Neuronal stem cell (in vitro differentiated cells): ENCODE measurements around the gene PGM1.

Source experiments
- DNase-seq: peaks from one replicate; pipeline ENCODE4 v3.0.0-alpha.2; 2013; ENCODE audit warnings: low spot score
- H2AFZ ChIP-seq: one replicate; pipeline ENCODE4 v1.6.1; 2013; ENCODE audit warnings: mild to moderate bottlenecking, low read length, inconsistent platforms
- H2AK5ac ChIP-seq: 2 replicates; pipeline ENCODE4 v1.6.1; 2013; ENCODE audit warnings: low read depth, mild to moderate bottlenecking, inconsistent platforms, low read length, moderate library complexity, mixed read lengths
- H2BK120ac ChIP-seq: 2 replicates; pipeline ENCODE4 v1.6.1; 2013; ENCODE audit warnings: low read depth, mild to moderate bottlenecking, inconsistent platforms, low read length, moderate library complexity, mixed read lengths
- H2BK12ac ChIP-seq: one replicate; pipeline ENCODE4 v1.6.1; 2013; ENCODE audit warnings: low read length, inconsistent platforms
- H2BK15ac ChIP-seq: 2 replicates; pipeline ENCODE4 v1.6.1; 2013; ENCODE audit warnings: mild to moderate bottlenecking, low read length, inconsistent platforms, mixed read lengths
- H2BK5ac ChIP-seq: one replicate; pipeline ENCODE4 v1.6.1; 2013; ENCODE audit warnings: inconsistent platforms, mild to moderate bottlenecking, low read length, moderate library complexity
- H3K14ac ChIP-seq: one replicate; pipeline ENCODE4 v1.6.1; 2013; ENCODE audit warnings: low read length, inconsistent platforms
- H3K18ac ChIP-seq: 2 replicates; pipeline ENCODE4 v1.6.1; 2013; ENCODE audit warnings: low read length, inconsistent platforms
- H3K23ac ChIP-seq: 2 replicates; pipeline ENCODE4 v1.6.1; 2013; ENCODE audit warnings: low read depth, mild to moderate bottlenecking, mixed read lengths, low read length, inconsistent platforms; ENCODE audit not compliant: poor library complexity
- H3K27ac ChIP-seq: replicated peaks from 3 replicates; pipeline ENCODE4 v1.5.1; 2013; ENCODE audit warnings: low read length, inconsistent platforms
- H3K27me3 ChIP-seq, 3 experiments: 2 replicates each; pipeline ENCODE4 v1.6.1; 2013; ENCODE audit warnings: low read length in 3 of 3, mild to moderate bottlenecking in 2 of 3, inconsistent platforms in 1 of 3, low read depth in 1 of 3, mixed read lengths in 1 of 3, moderate library complexity in 1 of 3; ENCODE audit not compliant: control insufficient read depth in 3 of 3, insufficient read depth in 3 of 3
- H3K36me3 ChIP-seq, 2 donors: replicated peaks in 1 of 2; 2 replicates each; pipeline ENCODE4 v1.6.1; 2013; ENCODE audit warnings: low read length in 2 of 2; ENCODE audit not compliant: control insufficient read depth in 2 of 2, insufficient read depth in 2 of 2
- H3K4ac ChIP-seq: 2 replicates; pipeline ENCODE4 v1.6.1; 2013; ENCODE audit warnings: inconsistent platforms, mild to moderate bottlenecking, low read length, moderate library complexity
- H3K4me1 ChIP-seq, 2 donors: 1 replicate in 1 of 2; 2 replicates in 1 of 2; pipeline ENCODE4 v1.6.1; 2013; ENCODE audit warnings: low read length in 2 of 2, low read depth in 1 of 2; ENCODE audit not compliant: control insufficient read depth in 2 of 2, insufficient read depth in 1 of 2
- H3K4me2 ChIP-seq: one replicate; pipeline ENCODE4 v1.6.1; 2013; ENCODE audit warnings: mild to moderate bottlenecking, low read length, inconsistent platforms; ENCODE audit not compliant: insufficient read depth, poor library complexity, severe bottlenecking
- H3K4me3 ChIP-seq, 2 donors: 2 replicates each; pipeline ENCODE4 v1.5.1; 2013; ENCODE audit warnings: low read length in 2 of 2, mild to moderate bottlenecking in 2 of 2, inconsistent platforms in 1 of 2, moderate library complexity in 1 of 2
- H3K79me1 ChIP-seq: one replicate; pipeline ENCODE4 v1.6.1; 2013; ENCODE audit warnings: low read depth, mild to moderate bottlenecking, inconsistent platforms, low read length, moderate library complexity
- H3K9ac ChIP-seq: one replicate; pipeline ENCODE4 v1.6.1; 2013; ENCODE audit warnings: mild to moderate bottlenecking, low read depth, low read length, inconsistent platforms; ENCODE audit not compliant: poor library complexity
- H3K9me3 ChIP-seq, 2 donors: replicated peaks in 1 of 2; 2 replicates each; pipeline versions ENCODE3 to v1.6.1; 2013; ENCODE audit warnings: low read length in 2 of 2, mild to moderate bottlenecking in 2 of 2, inconsistent platforms in 1 of 2, low read depth in 1 of 2, mixed read lengths in 1 of 2, moderate library complexity in 1 of 2; ENCODE audit not compliant: control insufficient read depth in 2 of 2, insufficient read depth in 1 of 2
- H4K8ac ChIP-seq: one replicate; pipeline ENCODE4 v1.6.1; 2013; ENCODE audit warnings: low read depth, mild to moderate bottlenecking, inconsistent platforms, low read length, moderate library complexity
- H4K91ac ChIP-seq: one replicate; pipeline ENCODE4 v1.6.1; 2013; ENCODE audit warnings: low read length, low read depth, mild to moderate bottlenecking, inconsistent platforms; ENCODE audit not compliant: poor library complexity
- WGBS, 2 donors: extraction: QIAGEN DNeasy Blood & Tissue Kit; methylation state at CpG; one replicate each; pipeline ENCODE4 v1.1.7; 2013; ENCODE audit warnings: missing lambda C conversion rate in 2 of 2, mixed read lengths in 1 of 2; ENCODE audit not compliant: insufficient read length in 2 of 2, insufficient replicate concordance in 1 of 2; ENCODE audit errors: extremely low coverage in 2 of 2; 5-methylcytosine and 5-hydroxymethylcytosine counted together

PGM1 gene

GRCh38 chr1:63632110-63632509, 38.9 kb downstream of the PGM1 start:
- no peak overlapping the region for H3K4me2 ChIP-seq
- no peak overlapping the region for H3K4me3 ChIP-seq
- no peak overlapping the region for H2BK5ac ChIP-seq
- H3K36me3 ChIP-seq: peaks cover 0 to 3% of the 10 kb centered on the region in 2 donors
- no peak overlapping the region for H4K91ac ChIP-seq
- WGBS, 2 donors: no CpG with 5 or more reads among the region's 5 CpGs
- H2BK12ac ChIP-seq: no peak overlapping the region
- no peak overlapping the region for H3K23ac ChIP-seq
- H2AK5ac ChIP-seq: no peak overlapping the region
- DNase-seq: no peak
- H3K9me3 ChIP-seq: no peaks in the 10 kb centered on the region
- H3K4ac ChIP-seq: no peak overlapping the region
- no peak overlapping the region for H2AFZ ChIP-seq
- no peak overlapping the region for H4K8ac ChIP-seq
- no peaks in the 10 kb centered on the region for H3K27me3 ChIP-seq
- H3K27ac ChIP-seq: no peak overlapping the region
- H3K4me1 ChIP-seq: peaks cover 0 to 3% of the 10 kb centered on the region in 2 donors
- H2BK15ac ChIP-seq: no peak overlapping the region
- H3K79me1 ChIP-seq: no peaks in the 10 kb centered on the region
- H2BK120ac ChIP-seq: no peak overlapping the region
- no peak overlapping the region for H3K9ac ChIP-seq
- no peak overlapping the region for H3K14ac ChIP-seq
- H3K18ac ChIP-seq: no peak overlapping the region

- Histone ChIP-seq H3K4me2 (no peak overlapping the region), H3K4me3 (no peak overlapping the region), H2AK5ac (no peak overlapping the region), H2BK15ac (no peak overlapping the region), H2BK120ac (no peak overlapping the region), H3K27me3 (no peaks in the 10 kb centered on the region), H3K36me3 (peaks cover 0 to 3% of the 10 kb centered on the region in 2 donors), H3K18ac (no peak overlapping the region), H3K23ac (no peak overlapping the region), H3K9me3 (no peaks in the 10 kb centered on the region), H4K8ac (no peak overlapping the region), H3K27ac (no peak overlapping the region), H2BK5ac (no peak overlapping the region), H2BK12ac (no peak overlapping the region), H3K79me1 (no peaks in the 10 kb centered on the region), H3K4ac (no peak overlapping the region), H3K9ac (no peak overlapping the region), H2AFZ (no peak overlapping the region), H3K4me1 (peaks cover 0 to 3% of the 10 kb centered on the region in 2 donors), H4K91ac (no peak overlapping the region), H3K14ac (no peak overlapping the region)
- DNase-seq: no peak
- WGBS, 2 donors: no CpG with 5 or more reads among the region's 4 CpGs
Measured at GRCh38 chr1:63633281-63633680, 40.1 kb downstream of the PGM1 start.

GRCh38 chr1:63634471-63634870, 41.3 kb downstream of the PGM1 start:
- no peak for DNase-seq
- Histone ChIP-seq H3K4me3 (no peak overlapping the region), H3K18ac (no peak overlapping the region), H4K8ac (no peak overlapping the region), H3K14ac (no peak overlapping the region), H3K27ac (peak overlapping the region; percentile 45), H3K4me2 (no peak overlapping the region), H3K4me1 (peaks cover 3 to 4% of the 10 kb centered on the region in 2 donors), H3K9ac (no peak overlapping the region), H2AFZ (no peak overlapping the region), H3K4ac (no peak overlapping the region), H2BK12ac (no peak overlapping the region), H4K91ac (no peak overlapping the region), H3K9me3 (no peaks in the 10 kb centered on the region), H3K27me3 (no peaks in the 10 kb centered on the region), H3K79me1 (no peaks in the 10 kb centered on the region), H2BK5ac (no peak overlapping the region), H3K36me3 (peaks cover 0 to 3% of the 10 kb centered on the region in 2 donors), H2AK5ac (no peak overlapping the region), H3K23ac (no peak overlapping the region), H2BK120ac (no peak overlapping the region), H2BK15ac (no peak overlapping the region)
- WGBS, 2 donors: no CpG with 5 or more reads among the region's 4 CpGs

- no peak overlapping the region for H3K18ac ChIP-seq
- DNase-seq: no peak
Measured at GRCh38 chr1:63635681-63636080, 42.5 kb downstream of the PGM1 start.

More at GRCh38 chr1:63635681-63636080, 42.5 kb downstream of the PGM1 start:
- H2AK5ac ChIP-seq: no peak overlapping the region
- peaks cover 0 to 3% of the 10 kb centered on the region in 2 donors for H3K36me3 ChIP-seq
- H2BK5ac ChIP-seq: no peak overlapping the region
- H4K91ac ChIP-seq: no peak overlapping the region
- H2BK120ac ChIP-seq: no peak overlapping the region
- no CpG with 5 or more reads among the region's 1 CpG for WGBS, 2 donors
- no peak overlapping the region for H4K8ac ChIP-seq
- H2BK12ac ChIP-seq: no peak overlapping the region
- no peak overlapping the region for H2AFZ ChIP-seq
- no peaks in the 10 kb centered on the region for H3K9me3 ChIP-seq
- peaks cover 3 to 4% of the 10 kb centered on the region in 2 donors for H3K4me1 ChIP-seq
- H3K79me1 ChIP-seq: no peaks in the 10 kb centered on the region
- H3K27me3 ChIP-seq: no peaks in the 10 kb centered on the region
- no peak overlapping the region for H3K9ac ChIP-seq
- no peak overlapping the region for H3K23ac ChIP-seq
- no peak overlapping the region for H3K14ac ChIP-seq
- H2BK15ac ChIP-seq: no peak overlapping the region
- H3K4me3 ChIP-seq: no peak overlapping the region
- no peak overlapping the region for H3K4ac ChIP-seq
- no peak overlapping the region for H3K27ac ChIP-seq
- H3K4me2 ChIP-seq: no peak overlapping the region
